ENCODE results near the gene TBX3. TPM values are rescaled to one million over a fixed set of nuclear protein-coding genes. Genes with fewer than 3 reads are reported as not detected.

Gene TBX3
- total RNA-seq, 1 donor from 2014 or later, result 2.0 TPM

DNA sequence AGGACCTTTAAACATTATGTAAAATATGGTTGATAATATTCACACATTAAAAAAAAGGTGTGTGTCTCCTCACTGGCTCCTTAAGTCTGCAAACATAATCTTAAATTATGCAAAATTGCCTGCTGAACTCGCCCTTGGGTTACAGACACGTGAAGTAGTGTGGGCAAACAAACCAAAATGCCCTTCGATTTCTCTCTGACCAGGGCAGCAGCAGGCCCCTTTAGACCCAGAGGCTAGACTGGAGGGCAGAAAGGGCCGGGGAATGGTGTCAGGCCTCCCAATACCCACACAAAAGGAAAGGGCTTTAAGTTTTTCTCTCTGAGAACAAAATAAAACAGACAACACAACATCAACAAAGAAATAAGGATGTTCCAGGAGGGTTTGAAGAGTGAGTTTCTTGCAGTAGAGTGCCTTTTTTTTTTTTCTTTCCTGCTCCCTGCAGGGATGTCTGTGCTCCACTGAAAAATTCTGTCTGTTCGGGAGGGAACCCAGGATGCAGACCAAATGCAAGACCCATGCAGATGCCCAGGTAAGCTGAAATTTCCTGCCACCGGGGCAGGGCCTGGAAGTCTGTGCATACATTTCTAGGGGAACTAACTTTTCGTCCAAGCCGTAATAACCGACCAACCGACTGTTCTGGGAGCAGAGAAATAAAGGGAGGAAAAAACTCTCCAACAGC is 1.7 kb downstream of the TBX3 start:
- TF ChIP-seq, protein P1, sequence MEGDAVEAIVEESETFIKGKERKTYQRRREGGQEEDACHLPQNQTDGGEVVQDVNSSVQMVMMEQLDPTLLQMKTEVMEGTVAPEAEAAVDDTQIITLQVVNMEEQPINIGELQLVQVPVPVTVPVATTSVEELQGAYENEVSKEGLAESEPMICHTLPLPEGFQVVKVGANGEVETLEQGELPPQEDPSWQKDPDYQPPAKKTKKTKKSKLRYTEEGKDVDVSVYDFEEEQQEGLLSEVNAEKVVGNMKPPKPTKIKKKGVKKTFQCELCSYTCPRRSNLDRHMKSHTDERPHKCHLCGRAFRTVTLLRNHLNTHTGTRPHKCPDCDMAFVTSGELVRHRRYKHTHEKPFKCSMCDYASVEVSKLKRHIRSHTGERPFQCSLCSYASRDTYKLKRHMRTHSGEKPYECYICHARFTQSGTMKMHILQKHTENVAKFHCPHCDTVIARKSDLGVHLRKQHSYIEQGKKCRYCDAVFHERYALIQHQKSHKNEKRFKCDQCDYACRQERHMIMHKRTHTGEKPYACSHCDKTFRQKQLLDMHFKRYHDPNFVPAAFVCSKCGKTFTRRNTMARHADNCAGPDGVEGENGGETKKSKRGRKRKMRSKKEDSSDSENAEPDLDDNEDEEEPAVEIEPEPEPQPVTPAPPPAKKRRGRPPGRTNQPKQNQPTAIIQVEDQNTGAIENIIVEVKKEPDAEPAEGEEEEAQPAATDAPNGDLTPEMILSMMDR (IDR thresholded peaks at IDR 0.05; ENCODE audit: insufficient read depth, low read depth, low read length), result no peak
- no peak for TF ChIP-seq EZH2 (IDR thresholded peaks at IDR 0.05; ENCODE audit: insufficient read depth, low read length)
- H3K9me3 Mint-ChIP-seq (ENCODE audit: unreplicated experiment), result peaks cover 26% of the 10 kb centered on the region
- Histone ChIP-seq H3K9me3 (ENCODE audit: insufficient read depth, low read depth, low read length) (no peaks in the 10 kb centered on the region), H3K27me3 (ENCODE audit: insufficient read depth, low read length) (peaks cover 16% of the 10 kb centered on the region), H3K9ac (ENCODE audit: low read length) (peak overlapping the region; percentile 98), H3K4me1 (ENCODE audit: insufficient read depth, low read length) (peaks cover 22% of the 10 kb centered on the region), H4K20me1 (ENCODE audit: insufficient read depth, low read length) (peaks cover 43% of the 10 kb centered on the region), H3K4me2 (ENCODE audit: low read length) (peak overlapping the region; percentile 93), H3K27ac (ENCODE audit: low read depth, low read length) (peak overlapping the region; percentile 83), H3K79me2 (ENCODE audit: insufficient read depth, low read length) (peaks cover 66% of the 10 kb centered on the region), H3K4me3 (ENCODE audit: insufficient read depth, low read depth, low read length) (peak overlapping the region; percentile 95), H2AFZ (ENCODE audit: low read depth, low read length) (no peak overlapping the region), H3K36me3 (ENCODE audit: insufficient read depth, low read length) (peaks cover 11% of the 10 kb centered on the region)
- H3K4me3 Mint-ChIP-seq (ENCODE audit: unreplicated experiment), result peak overlapping the region; percentile 86
- no peak for FAIRE-seq
- H3K36me3 Mint-ChIP-seq (ENCODE audit: low read depth, unreplicated experiment), result no peaks in the 10 kb centered on the region
- no peak for DNase-seq (ENCODE audit: low read depth)
- peaks cover 93% of the 10 kb centered on the region for H3K27me3 Mint-ChIP-seq (ENCODE audit: low read depth, unreplicated experiment)
- H3K4me1 Mint-ChIP-seq (ENCODE audit: low read depth, unreplicated experiment), result peaks cover 3% of the 10 kb centered on the region
- no peak overlapping the region for H3K27ac Mint-ChIP-seq (ENCODE audit: unreplicated experiment)

DNA sequence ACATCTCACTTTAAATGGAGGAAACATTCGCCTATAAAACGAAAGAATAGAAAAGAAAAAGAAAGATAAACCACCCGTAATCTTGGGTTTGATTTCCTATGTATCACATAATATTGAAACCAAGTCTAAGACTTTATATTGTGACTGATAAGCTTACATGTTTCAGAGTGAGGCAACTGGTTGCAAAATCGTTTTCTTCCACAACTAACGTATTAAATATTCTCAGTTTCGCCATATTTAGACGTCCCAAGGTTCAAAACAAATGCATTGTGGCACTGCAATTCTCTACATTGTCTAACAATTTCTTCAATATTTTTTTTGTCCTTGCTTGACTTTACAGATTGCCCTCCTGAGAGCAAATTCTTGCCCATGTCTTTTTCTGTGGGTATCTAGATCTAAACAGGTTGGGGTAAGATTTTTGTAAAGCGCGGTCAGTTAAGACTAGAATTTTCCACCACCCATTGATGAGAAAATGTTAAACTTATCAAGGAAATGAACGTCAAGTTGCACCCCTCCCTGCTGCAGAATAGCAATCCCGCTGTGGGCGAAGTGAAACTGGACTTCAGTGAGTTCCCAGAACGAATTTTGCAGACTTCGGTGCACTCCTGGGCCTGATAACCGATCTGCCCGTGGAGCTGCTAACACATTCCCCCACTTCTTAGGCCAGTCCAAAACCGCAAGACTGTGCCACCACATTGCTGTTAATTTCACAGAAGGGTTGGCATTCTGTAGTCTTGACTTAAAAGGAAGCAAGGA is 2.7 kb downstream of the TBX3 start:
- peak overlapping the region; percentile 71 for H3K27ac ChIP-seq (ENCODE audit: low read depth, low read length)
- H3K4me2 ChIP-seq (ENCODE audit: low read length), result peak overlapping the region; percentile 93
- DNase-seq (ENCODE audit: low read depth) (peak; percentile 55), FAIRE-seq (no peak)
- Mint-ChIP-seq H3K27me3 (ENCODE audit: low read depth, unreplicated experiment) (peaks cover 93% of the 10 kb centered on the region), H3K9me3 (ENCODE audit: unreplicated experiment) (peaks cover 20% of the 10 kb centered on the region), H3K27ac (ENCODE audit: unreplicated experiment) (no peak overlapping the region), H3K4me1 (ENCODE audit: low read depth, unreplicated experiment) (peaks cover 3% of the 10 kb centered on the region), H3K36me3 (ENCODE audit: low read depth, unreplicated experiment) (peaks cover 4% of the 10 kb centered on the region), H3K4me3 (ENCODE audit: unreplicated experiment) (peak overlapping the region; percentile 86)
- H3K27me3 ChIP-seq (ENCODE audit: insufficient read depth, low read length), result peaks cover 6% of the 10 kb centered on the region
- peaks cover 13% of the 10 kb centered on the region for H3K36me3 ChIP-seq (ENCODE audit: insufficient read depth, low read length)
- TF ChIP-seq, protein P1 (IDR thresholded peaks at IDR 0.05; ENCODE audit: insufficient read depth, low read depth, low read length), result no peak
- TF ChIP-seq EZH2 (IDR thresholded peaks at IDR 0.05; ENCODE audit: insufficient read depth, low read length), result no peak
- peaks cover 46% of the 10 kb centered on the region for H4K20me1 ChIP-seq (ENCODE audit: insufficient read depth, low read length)
- peak overlapping the region; percentile 95 for H3K4me3 ChIP-seq (ENCODE audit: insufficient read depth, low read depth, low read length)
- H2AFZ ChIP-seq (ENCODE audit: low read depth, low read length), result no peak overlapping the region
- H3K9ac ChIP-seq (ENCODE audit: low read length), result peak overlapping the region; percentile 98
- peaks cover 76% of the 10 kb centered on the region for H3K79me2 ChIP-seq (ENCODE audit: insufficient read depth, low read length)
- no peaks in the 10 kb centered on the region for H3K9me3 ChIP-seq (ENCODE audit: insufficient read depth, low read depth, low read length)
- H3K4me1 ChIP-seq (ENCODE audit: insufficient read depth, low read length), result peaks cover 22% of the 10 kb centered on the region
